Cerebellar cortex (tissue), 1 donor: Measurements from ENCODE around the gene CHMP6.
"Not testable (repeated sequence)": the region's sequence is repeated elsewhere in the genome, so short reads cannot be mapped to it uniquely, and the experiment has no call there.

Experiments used
- DNase-seq: peaks from one replicate; pipeline ENCODE4 v3.0.0-alpha.2; 2015; ENCODE audit warnings: low spot score

Gene CHMP6

DNA sequence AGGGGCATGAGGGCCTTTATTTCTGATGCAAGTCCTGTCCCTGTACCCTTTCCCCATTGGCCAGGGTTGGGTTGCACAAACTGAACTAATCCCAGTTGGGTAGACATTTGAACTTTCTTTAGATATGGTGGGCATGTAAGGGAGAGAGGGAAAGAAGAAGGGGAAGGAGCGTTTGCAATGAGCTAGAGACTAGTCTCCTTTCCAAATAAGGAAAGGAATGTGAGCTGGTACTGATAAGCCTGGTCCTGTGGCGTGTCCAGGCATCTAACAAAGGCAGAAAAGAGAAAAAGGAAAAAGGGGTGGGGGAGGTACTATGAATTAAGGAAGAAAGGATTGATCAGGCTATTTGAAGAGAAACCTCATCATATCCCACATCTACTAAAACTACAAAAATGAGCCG lies 20.3 kb downstream of the CHMP6 start:
- no peak for DNase-seq

DNA sequence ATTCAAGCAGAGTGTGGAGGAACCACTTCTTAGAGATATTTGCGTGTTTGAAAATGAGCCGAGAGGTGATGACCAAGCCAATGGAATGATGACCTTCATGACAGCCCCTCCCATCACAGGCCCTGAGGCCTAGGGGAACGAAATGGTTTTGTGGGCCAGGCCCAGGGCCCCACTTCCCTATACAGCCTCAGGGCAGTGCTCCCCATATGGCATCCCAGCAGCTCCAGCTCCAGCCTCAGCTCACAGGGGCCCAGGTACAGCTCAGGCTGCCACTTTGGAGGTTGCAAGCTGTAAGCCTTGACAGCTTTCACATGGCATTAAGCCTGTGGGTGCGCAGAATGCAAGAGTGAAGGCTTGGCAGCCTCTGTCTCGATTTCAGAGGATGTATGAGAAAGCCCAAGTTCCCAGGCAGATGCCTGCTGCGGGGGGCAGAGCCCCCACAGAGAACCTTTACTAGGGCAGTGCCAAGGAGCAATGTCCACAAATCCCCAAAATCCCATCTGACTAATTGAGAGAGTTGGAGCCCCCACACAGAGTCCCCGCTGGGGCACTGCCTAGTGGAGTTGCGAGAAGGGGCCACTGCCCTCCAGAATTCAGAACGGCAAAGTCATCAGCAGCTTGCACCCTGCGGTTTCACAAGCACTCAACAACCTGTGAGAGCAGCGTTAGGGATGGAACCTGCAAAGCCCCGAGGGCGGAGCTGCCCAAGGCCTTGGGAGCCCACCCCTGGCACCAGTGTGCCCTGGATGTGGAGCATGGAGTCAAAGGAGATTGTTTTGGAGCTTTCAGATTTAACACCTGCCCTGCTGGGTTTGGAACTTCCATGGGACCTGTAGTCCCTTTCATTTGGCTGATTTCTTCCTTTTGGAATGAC lies 21.2 kb downstream of the CHMP6 start:
- DNase-seq, result no peak

- DNase-seq, result no peak
Observed at GRCh38 chr17:81013642-81014041, 22.0 kb downstream of the CHMP6 start.

DNA sequence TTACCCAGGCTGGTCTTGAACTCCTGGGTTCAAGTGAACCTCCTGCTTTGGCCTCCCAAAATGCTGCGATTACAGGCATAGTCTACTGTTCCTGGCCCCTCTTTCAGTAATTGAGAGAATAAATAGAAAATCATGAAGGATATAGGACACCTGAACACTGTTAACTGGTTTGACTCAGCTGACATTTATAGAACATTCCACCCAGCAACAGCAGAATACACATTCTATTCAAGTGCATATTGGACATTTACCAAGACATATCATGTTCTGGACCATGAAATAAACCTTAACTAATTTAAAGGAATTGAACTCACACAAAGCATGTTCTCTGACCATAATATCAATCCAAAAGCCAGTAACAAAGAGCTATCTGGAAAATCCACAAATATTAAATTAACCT lies 23.5 kb downstream of the CHMP6 start:
- DNase-seq, result no peak

- DNase-seq, result no peak
Observed at GRCh38 chr17:81016575-81016974, 24.9 kb downstream of the CHMP6 start.

GRCh38 chr17:81017330-81017729 lies 25.7 kb downstream of the CHMP6 start:
- DNase-seq, result not testable (repeated sequence)

DNA sequence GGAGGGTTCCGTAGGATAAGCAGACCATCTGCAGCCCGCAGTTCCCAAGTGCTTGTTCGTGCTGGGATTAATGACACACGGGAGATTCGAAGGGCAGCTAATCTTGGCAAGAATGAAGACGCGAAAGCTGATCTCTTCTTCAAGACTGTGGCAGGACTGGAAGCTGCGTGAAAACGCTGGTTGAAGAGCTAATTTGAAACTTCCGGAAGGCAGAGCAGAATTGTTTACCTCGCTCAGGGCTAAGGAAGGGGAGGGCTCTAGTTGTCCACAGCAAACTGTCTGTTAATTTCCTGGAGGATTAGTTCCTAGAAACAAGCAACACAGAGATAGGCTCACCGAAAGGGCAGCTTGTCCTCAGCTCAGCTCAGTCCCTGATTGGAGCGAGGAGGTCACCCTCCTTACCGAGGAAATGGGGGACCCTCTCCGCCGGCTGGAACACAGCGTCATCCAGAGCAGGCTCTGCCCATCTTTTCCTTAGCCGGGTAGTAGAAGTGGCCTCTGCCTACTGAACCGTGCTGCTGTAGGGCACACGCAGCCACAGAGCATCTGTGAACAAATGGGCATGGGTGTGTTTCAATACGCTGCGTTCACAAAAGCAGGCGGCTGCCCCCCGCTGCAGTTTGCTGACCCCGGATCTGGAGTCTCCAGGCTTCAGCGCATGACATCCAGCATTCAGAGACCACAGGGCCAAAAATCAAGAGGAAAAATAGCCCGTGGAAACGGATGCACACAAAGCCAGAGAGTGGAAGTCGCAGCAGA lies 26.6 kb downstream of the CHMP6 start:
- peak; percentile 63 for DNase-seq

- no peak for DNase-seq
Observed at GRCh38 chr17:81019563-81020442, 28.2 kb downstream of the CHMP6 start.

GRCh38 chr17:81020443-81020766 lies 28.8 kb downstream of the CHMP6 start:
- no peak for DNase-seq

DNA sequence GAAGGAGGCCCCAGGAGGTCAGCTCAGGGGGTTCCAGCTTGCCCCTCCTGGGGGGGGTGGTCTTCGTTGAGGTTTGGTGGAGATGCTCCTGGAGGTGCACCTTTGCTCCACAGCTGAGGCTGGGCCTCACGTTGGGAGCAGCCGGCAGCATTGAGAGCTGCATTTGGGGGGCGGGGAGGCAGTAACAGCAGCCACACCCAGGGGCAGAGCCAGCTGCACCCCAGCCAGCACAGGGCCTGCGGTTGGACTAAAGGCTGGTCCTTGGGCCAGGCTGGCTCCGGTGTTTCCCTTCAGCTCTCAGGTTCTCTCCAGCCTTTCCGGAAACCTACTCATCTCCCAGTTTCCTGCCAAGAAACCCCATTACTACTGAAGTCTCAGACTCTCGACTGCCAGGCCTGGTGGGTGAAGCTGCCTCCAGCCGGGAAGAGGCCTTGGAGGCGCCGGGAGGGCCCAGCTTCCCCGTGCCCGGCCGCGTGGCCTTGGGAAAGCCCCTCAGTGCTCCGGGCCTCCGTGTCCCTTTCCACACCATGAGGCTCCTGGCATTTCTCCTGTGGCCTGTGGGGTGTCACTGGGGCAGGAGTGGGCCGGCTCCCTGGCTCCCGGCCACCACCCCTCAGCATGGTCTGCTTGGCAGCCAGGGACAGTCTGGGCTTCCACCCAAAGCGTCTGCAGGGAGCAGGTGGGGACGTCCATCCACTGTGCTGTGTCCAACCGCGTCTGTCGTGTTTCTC lies 29.3 kb downstream of the CHMP6 start:
- peak; percentile 87 for DNase-seq

DNA sequence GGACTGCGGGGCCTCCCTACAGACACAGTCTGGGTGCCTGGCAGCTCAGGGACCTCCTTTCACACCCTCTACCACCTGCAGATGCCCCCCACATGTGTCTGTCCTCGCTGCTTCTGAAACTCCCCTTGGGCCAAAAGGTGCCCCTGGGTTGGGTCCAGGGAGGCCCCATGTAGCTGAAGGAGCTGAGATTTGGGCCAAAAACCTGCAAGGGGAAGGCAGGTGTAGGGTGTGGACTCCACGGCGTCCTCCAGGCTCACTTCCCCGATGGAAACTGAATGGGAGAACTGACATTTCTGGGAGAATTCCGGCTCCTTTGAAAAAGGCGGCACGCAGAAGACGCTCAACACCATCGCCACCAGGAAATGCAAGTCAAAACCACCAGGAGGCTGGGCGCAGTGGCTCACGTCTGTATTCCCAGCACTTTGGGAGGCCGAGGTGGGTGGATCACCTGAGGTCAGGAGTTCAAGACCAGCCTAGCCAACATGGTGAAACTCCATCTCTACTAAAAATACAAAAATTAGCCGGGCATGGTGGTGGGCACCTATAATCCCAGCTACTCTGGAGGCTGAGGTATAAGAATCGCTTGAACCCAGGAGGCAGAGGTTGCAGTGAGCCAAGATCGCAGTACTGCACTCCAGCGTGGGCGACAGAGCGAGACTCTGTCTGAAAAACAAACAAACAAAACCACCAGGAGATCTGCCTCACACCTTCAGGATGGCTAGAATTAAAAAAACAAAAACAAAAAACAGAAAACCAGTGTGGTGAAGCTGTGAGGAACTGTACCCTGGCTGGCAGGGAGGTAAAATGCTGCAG lies 30.1 kb downstream of the CHMP6 start:
- peak; percentile 72 for DNase-seq

DNA sequence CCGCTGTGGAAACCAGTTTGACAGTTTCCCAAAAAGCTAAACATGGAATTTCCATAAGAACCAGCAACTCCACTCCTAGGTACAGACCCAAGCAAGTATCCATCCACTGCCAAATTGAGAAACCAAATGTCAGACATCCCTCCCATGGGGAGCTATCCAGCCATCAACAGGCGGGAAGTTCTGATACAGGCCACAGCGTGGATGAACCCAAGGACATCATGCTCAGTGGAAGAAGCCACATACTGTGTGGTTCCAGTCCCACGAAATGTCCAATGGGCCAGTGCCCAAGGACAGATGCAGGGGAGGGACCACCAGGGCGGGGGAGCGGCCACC lies 30.7 kb downstream of the CHMP6 start:
- no peak for DNase-seq

- no peak for DNase-seq
Observed at GRCh38 chr17:81025065-81025740, 33.6 kb downstream of the CHMP6 start.

DNA sequence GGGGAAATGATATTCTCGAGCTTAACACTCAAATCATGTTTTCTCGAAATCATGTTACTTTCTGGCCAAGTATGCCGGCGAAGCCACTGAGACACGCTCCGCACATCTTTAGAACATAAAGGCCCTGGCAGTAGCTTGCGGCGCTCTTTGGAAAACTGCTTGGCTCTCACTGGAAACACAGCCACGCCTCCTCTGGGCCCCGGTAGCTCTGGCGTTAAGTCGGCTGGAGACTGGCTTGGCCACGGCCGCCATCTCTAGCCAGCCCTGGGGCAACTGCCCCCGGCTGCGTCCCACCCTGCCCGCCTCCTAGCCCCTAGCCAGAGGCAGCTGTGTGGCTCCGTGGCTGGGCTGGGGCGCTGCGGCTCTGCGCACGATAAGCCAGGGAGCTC lies 34.1 kb downstream of the CHMP6 start:
- DNase-seq, result no peak

GRCh38 chr17:81026266-81027036 lies 34.8 kb downstream of the CHMP6 start:
- DNase-seq, result no peak

DNA sequence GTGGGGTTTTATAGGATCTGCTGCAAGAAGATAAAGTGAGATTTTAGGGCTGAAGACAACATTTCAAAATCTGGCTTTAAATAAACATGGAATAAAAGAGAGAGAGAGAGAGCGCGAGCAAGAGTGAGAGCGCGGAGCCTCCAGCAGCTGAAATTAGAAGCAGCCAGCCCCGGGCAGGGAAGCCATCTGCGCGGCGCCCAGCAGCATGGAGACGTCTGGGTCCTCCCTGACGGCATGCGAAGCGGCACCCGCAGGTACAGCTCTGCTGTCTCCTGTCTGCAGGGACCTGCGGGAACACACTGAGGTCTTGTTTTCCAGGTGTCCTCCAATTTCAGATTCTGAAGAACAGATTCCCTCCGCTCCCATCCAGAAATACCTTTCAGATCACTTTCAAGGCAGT lies 35.4 kb downstream of the CHMP6 start:
- no peak for DNase-seq

DNA sequence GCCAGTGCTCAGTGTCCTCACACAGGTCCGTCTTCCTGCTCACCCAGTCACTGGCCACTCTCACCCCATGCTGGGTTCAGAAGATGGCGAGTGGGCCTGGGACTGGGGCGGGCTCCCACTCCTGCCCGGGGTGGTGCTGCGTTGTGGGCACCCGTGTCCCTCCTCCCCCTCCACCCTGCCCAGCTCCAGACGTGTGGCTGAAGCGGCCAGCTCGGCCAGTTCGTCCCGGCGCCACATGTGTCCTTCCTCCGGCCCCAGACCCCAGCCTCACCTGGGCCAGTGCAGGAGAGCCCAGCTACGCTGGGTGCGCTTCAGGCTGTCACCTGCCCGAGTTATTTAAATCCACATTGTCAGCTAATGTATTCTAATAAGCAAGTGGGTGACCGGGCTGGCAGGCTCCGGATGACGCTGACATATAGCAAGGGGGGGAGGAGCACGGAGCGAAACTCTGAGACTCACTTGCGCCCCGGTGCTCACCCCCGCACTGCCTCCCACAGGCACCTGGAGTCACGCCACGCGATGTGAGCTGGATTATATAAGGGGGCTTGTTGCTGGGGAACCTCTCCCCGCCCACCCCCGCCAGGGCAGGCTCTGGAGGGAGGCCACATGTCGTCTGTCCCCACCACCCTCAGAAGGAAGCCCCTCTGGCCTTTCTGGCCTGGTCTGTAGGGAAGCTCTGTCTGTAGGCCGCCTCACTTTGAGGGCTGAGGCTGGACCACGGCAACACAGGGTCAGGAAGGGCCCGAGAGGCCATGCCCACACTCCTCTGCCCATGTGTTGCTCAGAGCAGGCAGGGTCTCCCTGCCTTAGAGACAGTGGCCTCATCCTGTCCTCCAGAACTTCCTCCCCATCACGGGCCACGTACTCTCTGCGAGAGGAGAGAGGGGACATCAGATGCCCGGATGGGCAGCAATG lies 36.2 kb downstream of the CHMP6 start:
- DNase-seq, result no peak

GRCh38 chr17:81028506-81028858 lies 36.8 kb downstream of the CHMP6 start:
- peak; percentile 65 for DNase-seq

DNA sequence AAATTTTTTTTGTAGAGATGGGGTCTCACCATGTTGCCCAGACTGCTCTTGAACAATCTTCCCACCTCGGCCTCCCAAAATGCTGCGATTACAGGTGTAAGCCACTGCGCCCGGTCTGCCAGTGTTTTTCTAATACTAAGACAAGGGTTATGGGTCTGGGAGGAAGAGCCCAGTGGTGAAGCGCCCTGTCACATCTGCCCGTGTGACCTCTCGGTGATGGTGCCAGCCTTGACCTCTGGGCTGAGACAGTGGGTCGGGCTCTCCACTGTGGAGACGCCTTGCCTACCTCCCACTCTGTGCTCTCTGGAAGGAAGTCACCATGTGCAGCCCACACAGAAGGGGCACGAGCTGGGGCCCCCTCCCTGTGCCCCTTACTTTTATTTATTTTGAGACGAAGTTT lies 38.2 kb downstream of the CHMP6 start:
- DNase-seq, result no peak
